RPMI8226 (cell line): Measurements from ENCODE around the gene SLC25A5.
"Not testable (repeated sequence)": the region's sequence is repeated elsewhere in the genome, so short reads cannot be mapped to it uniquely, and the experiment has no call there.

ENCODE experiments used
- DNase-seq: peaks from one replicate; pipeline ENCODE4 v3.0.0-alpha.2; 2015

The SLC25A5 gene

GRCh38 chrX:119478504-119478903 lies 10.3 kb downstream of the SLC25A5 start:
- DNase-seq: no peak

GRCh38 chrX:119479845-119480244 lies 11.6 kb downstream of the SLC25A5 start:
- DNase-seq: no peak

GRCh38 chrX:119481323-119481801 lies 13.1 kb downstream of the SLC25A5 start:
- DNase-seq: no peak

DNA sequence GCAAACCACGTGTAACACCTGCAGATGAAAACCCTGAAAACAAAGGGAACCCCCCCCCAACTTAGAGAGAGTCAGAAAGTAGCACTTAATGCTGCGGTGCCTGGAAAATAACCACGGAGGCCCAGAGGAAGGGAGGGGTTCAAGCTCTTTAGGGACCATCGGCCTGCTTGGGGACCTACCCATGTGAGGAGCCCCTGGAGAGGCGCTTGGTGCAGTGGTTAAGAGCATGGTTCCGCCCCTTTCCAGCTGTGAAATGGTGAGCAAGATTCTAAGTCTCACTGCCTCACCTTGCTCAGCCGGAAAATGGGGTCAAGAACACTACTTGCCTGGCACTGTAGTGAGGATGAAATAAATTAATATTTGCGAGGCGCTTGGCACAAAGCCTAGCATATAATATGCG lies 13.8 kb downstream of the SLC25A5 start:
- DNase-seq: no peak

GRCh38 chrX:119482481-119483480 lies 14.5 kb downstream of the SLC25A5 start:
- peak; percentile 79 for DNase-seq

DNA sequence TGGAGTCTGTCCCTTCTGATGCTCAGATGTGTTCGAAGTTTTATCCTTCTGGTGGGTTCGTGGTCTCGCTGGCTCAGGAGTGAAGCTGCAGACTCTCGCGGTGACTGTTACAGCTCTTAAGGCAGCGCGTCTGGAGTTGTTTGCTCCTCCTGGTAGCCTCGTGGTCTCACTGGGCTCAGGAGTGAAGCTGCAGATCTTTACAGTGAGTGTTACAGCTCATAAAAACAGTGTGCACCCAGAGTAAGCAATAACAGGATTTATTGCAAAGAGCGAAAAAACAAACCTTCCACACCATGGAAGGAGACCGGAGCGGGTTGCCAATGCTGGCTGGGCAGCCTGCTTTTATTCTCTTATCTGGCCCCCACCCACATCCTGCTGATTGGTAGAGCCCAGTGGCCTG lies 18.5 kb downstream of the SLC25A5 start:
- no peak for DNase-seq

GRCh38 chrX:119487766-119488165 lies 19.5 kb downstream of the SLC25A5 start:
- not testable (repeated sequence) for DNase-seq

- peak; percentile 46 for DNase-seq
Measured at GRCh38 chrX:119488749-119489148, 20.5 kb downstream of the SLC25A5 start.

GRCh38 chrX:119489212-119490074 lies 21.2 kb downstream of the SLC25A5 start:
- no peak for DNase-seq

DNA sequence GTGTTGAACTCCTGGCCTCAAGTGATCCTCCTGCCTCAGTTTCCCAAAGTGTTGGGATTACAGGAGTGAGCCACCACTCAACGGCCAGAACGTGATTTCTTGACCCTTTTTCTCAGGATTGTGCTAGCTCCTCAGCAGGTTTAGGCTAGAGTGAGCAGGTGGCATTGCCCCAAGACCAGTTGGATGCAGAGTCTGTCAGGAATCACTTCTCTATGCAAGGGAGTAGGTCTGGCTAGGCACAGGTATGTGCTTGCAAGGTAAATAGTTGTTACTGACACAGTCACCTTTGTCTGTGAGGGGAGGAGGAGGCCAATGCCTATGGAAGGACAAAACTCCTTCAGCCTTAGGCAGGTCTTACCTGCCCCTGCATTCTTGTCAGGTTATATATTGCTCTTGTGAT lies 24.2 kb downstream of the SLC25A5 start:
- no peak for DNase-seq

GRCh38 chrX:119493851-119494495 lies 25.7 kb downstream of the SLC25A5 start:
- DNase-seq: not testable (repeated sequence)

GRCh38 chrX:119495734-119496726 lies 27.8 kb downstream of the SLC25A5 start:
- peak; percentile 20 for DNase-seq

GRCh38 chrX:119497185-119497584 lies 28.9 kb downstream of the SLC25A5 start:
- peak; percentile 36 for DNase-seq

DNA sequence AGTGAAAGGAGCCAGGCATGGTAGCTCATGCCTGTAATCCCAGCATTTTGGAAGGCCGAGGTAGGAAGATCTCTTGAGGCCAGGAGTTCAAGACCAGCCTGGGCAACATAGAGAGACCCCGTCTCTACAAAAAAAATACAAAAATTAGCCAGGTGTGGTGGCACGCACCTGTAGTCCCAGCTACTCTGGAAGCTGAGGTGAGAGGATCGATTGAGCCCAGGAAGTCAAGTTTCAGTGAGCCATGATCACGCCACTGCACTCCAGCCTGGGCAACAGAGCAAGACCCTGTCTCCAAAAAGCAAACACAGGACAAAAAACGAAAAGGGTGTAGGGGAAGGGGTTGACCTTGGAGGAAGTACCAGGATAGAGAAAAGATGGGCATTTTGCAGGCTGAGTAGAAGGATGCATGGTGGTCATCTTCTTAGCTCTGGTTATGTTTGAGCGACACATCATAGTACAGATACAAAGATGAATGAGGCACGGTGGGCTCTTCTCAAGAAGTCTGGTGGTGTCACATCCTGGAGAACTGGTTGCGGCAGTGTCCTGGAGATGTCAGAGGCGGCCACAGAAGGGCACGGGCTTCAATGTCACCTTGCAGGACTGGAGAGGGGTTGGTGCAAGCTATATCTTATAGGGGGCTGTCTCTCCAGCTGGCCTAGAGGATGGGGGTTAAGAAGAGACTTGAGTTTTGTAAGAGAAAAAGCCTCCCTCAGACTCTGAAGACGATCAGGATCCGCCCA lies 32.0 kb downstream of the SLC25A5 start:
- no peak for DNase-seq

GRCh38 chrX:119501511-119502148 lies 33.4 kb downstream of the SLC25A5 start:
- DNase-seq: no peak

DNA sequence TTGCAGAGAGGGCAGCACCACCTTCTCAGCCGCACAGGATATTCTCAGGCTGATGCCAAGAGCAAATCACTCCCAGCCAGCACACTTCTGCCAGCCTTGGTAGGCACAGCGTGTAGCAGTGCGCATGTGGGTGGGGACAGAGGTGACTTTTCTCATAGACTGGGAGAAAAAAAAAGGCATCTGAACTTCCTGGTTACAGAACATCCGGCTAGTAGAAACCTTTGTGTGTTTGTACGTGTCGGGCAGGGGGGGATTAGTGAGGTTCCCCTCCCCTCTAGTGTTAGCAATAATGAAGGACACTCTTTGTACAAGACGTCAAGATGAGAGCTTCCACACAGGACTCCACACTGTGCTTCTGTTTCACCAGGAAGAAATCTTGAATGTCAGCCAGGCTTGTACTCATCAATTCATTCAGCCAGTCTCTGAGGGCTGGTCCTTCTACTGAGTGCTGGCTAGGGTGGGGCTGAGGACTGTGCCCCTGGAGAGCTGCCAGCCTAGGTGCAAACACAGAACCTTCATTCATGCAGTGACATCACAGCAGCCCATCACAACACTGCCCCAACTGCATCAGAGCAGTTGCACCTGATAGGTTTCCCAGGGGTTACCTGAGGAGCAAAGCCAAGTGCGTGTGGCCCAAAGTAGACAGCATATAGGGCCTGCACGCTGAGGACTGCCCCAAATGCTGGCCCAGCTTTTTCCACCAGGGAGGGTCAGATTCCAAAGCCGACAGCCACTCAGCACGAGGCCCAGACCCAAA lies 34.7 kb downstream of the SLC25A5 start:
- DNase-seq: no peak

DNA sequence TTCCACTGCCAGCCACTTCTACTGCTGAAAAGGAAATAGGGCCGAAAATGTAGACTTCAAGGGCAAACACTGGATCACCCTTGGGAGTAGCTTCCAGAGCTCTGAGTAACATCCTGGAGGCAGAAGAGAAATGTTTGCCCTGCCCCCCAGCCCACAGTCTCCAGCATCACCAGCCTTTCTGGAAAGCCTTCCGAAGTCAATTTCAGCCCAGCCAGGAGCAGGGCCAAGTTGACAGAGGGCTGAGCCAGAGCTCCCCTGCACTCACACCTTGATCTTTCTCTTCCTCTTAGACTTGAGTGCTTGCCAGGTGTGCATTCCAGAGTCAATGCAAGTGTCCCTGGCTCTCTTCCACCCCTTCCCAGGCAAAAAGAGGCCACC lies 35.2 kb downstream of the SLC25A5 start:
- no peak for DNase-seq

DNA sequence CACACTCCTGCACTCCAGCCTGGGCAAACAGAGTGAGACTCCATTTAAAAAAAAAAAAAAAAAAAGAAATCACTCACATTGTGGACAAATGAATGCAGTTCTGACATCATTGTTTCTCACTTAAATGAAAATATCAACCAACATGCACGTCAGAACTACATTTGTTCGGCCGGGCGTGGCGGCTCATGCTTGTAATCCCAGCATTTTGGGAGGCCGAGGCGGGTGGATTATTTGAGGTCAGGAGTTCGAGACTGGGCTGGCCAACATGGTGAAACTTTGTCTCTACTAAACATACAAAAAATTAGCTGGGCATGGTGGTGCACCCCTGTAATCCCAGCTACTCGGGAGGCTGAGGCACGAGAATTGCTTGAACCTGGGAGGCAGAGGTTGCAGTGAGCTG lies 36.9 kb downstream of the SLC25A5 start:
- not testable (repeated sequence) for DNase-seq

- DNase-seq: no peak
Measured at GRCh38 chrX:119505945-119506344, 37.7 kb downstream of the SLC25A5 start.

DNA sequence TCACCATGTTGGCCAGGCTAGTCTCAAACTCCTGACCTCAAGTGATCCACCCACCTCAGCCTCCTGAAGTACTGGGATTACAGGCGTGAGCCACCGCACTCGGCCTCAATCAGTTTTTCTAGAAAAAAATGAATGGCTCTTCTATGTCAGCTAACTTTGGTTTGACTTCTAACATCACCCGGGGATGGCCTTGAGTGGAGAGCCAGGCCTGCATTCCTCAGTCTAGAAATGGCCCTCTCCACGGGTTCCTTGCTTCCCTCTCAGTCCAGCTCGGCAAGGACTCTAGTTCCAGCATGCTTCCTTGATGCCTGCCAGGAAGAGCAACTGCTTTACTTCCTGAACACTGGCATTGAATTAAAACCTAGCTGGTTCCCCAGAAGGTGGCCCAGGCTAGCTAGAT lies 39.0 kb downstream of the SLC25A5 start:
- DNase-seq: no peak
